Measurements from ENCODE around the gene UBALD1. TPM values are rescaled to one million over a fixed set of nuclear protein-coding genes. Genes with fewer than 3 reads are reported as not detected.
"Not testable (repeated sequence)": the region's sequence is repeated elsewhere in the genome, so short reads cannot be mapped to it uniquely, and the experiment has no call there.

The UBALD1 gene
- polyA plus RNA-seq, 2 of the 4 experiments (the other 2 are of a cell fraction) = 10.2 to 34.1 TPM

GRCh38 chr16:4652561-4652960 lies 37.9 kb upstream of the UBALD1 start:
- Histone ChIP-seq H3K4me3 (no peak overlapping the region), H3K9me3 (no peaks in the 10 kb centered on the region), H3K27ac (peak overlapping the region; percentile 54 to 82; a peak in 5 of 6 replicates), H3K4me2 (peak overlapping the region; percentile 41), H3K4me1 (peaks cover 32% of the 10 kb centered on the region)
- ChIA-PET CTCF (interaction anchor here (0.6 to 1.6 kb wide), 2 partner anchors 28 to 247 kb away, joined by 3 to 4 read pairs; partner anchors contain the start of gene MGRN1), POLR2A (no interaction called here)
- FAIRE-seq (no peak), ATAC-seq (no peak), DNase-seq (ENCODE audit: low read depth in 1 of 2, low spot score in 1 of 2) (no peak)
- TF ChIP-seq USF2 (IDR thresholded peaks at IDR 0.05) (no peak), SMC3 (IDR thresholded peaks at IDR 0.05) (no peak), ESRRA (IDR thresholded peaks at IDR 0.05; ENCODE audit: borderline replicate concordance, low read length) (no peak), EHF (CRISPR knock-in tag; IDR thresholded peaks at IDR 0.05) (no peak), HOXB13 (CRISPR knock-in tag; IDR thresholded peaks at IDR 0.05; ENCODE audit: low read depth) (no peak), HOXA7 (CRISPR knock-in tag; IDR thresholded peaks at IDR 0.05) (no peak), RAD21 (conservative IDR thresholded peaks at IDR 0.05 in 1 of 2, IDR thresholded peaks at IDR 0.05 in 1 of 2) (no peak), EP300 (IDR thresholded peaks at IDR 0.05) (no peak), HDAC2 (IDR thresholded peaks at IDR 0.05) (no peak), CHD2 (IDR thresholded peaks at IDR 0.05; ENCODE audit: low read length, partially characterized antibody) (no peak), KDM5A (IDR thresholded peaks at IDR 0.05) (no peak), CTCF (IDR thresholded peaks at IDR 0.05) (no peak)
- 93% methylated on average over 16 of the region's 25 CpGs for WGBS (ENCODE audit: missing lambda C conversion rate)

GRCh38 chr16:4651827-4652226 lies 37.1 kb upstream of the UBALD1 start:
- no peak for TF ChIP-seq FOSB (CRISPR knock-in tag; IDR thresholded peaks at IDR 0.05)
- no peak for FAIRE-seq

GRCh38 chr16:4650443-4651074 lies 35.9 kb upstream of the UBALD1 start:
- ATAC-seq = peak; percentile 75 to 87
- not testable (repeated sequence) for FAIRE-seq
- CTCF ChIA-PET = interaction anchor here (0.6 to 3.7 kb wide), 34 partner anchors 8 to 324 kb away, joined by 3 to 24 read pairs (median 4); partner anchors contain the start of gene MGRN1

More at GRCh38 chr16:4651827-4652226, 37.1 kb upstream of the UBALD1 start:
- H3K4me2 ChIP-seq = no peak overlapping the region
- DNase-seq (ENCODE audit: low read depth in 1 of 2, low spot score in 1 of 2) (no peak), ATAC-seq (no peak)
- H3K9me3 ChIP-seq = no peaks in the 10 kb centered on the region
- ChIA-PET CTCF (interaction anchor here (0.8 to 3.7 kb wide), 8 partner anchors 9 to 66 kb away, joined by 3 to 24 read pairs (median 6); no protein-coding TSS in a partner anchor), POLR2A (no interaction called here)
- peaks cover 32% of the 10 kb centered on the region for H3K4me1 ChIP-seq
- no peak overlapping the region for H3K27ac ChIP-seq
- 91% methylated on average over 13 of the region's 13 CpGs for WGBS (ENCODE audit: missing lambda C conversion rate)
- no peak overlapping the region for H3K4me3 ChIP-seq

More at GRCh38 chr16:4650443-4651074, 35.9 kb upstream of the UBALD1 start:
- peak; percentile 84 to 89 for DNase-seq (ENCODE audit: low read depth in 1 of 2, low spot score in 1 of 2)
- H3K27ac ChIP-seq, H3K4me2 ChIP-seq, H3K9me3 ChIP-seq, H3K4me3 ChIP-seq, POLR2A ChIA-PET: not testable (repeated sequence)
- WGBS (ENCODE audit: missing lambda C conversion rate) = 79% methylated on average over 14 of the region's 15 CpGs
- TF ChIP-seq MYC (IDR thresholded peaks at IDR 0.05; ENCODE audit: borderline replicate concordance, low read length) (peak; percentile 41; the same call in 1 of the 2 replicates), USF2 (IDR thresholded peaks at IDR 0.05) (peak; percentile 78), MAX (IDR thresholded peaks at IDR 0.05) (peak; percentile 86), BHLHE40 (IDR thresholded peaks at IDR 0.05; ENCODE audit: low read depth, low read length) (peak; percentile 99), ESRRA (IDR thresholded peaks at IDR 0.05; ENCODE audit: borderline replicate concordance, low read length) (0 out of 2 replicates have a peak, but pooled peaks have one; percentile 20), CTCF (IDR thresholded peaks at IDR 0.05) (peak; percentile 70), RAD21 (conservative IDR thresholded peaks at IDR 0.05 in 1 of 2, IDR thresholded peaks at IDR 0.05 in 1 of 2) (peak; percentile 29 to 45; a peak in 2 of 5 replicates), E2F6 (IDR thresholded peaks at IDR 0.05; ENCODE audit: borderline replicate concordance, low read depth) (peak; percentile 34; the same call in 1 of the 2 replicates)
- peaks cover 32% of the 10 kb centered on the region for H3K4me1 ChIP-seq
